GM19328 (cell line): ENCODE measurements around the gene TDRD1.

ENCODE experiments used
- ATAC-seq: cut with Tn5 transposase; IDR thresholded peaks from one replicate; pipeline ENCODE4 v1.9.1; 2021; ENCODE audit warnings: mild to moderate bottlenecking, moderate library complexity; ENCODE audit not compliant: unreplicated experiment

The TDRD1 gene

DNA sequence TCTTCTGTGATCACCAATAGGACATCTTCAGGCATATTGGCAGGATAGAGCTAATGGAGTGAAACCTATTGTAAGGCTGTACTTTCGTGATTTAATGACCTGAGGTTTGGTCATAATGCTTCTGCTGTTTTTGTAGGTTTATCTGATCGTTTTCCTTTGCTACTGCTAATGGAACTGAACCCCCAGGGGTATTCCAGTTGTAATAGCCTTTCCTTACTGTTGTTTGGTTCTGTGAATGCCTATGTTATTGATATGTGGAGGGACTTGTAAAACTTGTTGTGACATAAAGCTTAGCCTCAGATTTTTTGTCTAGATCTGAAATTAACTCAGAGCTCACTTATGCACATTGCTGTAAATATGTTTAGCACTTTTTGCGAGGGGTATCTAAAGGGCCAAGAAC, 49.0 kb downstream of the TDRD1 start:
- ATAC-seq: no peak

DNA sequence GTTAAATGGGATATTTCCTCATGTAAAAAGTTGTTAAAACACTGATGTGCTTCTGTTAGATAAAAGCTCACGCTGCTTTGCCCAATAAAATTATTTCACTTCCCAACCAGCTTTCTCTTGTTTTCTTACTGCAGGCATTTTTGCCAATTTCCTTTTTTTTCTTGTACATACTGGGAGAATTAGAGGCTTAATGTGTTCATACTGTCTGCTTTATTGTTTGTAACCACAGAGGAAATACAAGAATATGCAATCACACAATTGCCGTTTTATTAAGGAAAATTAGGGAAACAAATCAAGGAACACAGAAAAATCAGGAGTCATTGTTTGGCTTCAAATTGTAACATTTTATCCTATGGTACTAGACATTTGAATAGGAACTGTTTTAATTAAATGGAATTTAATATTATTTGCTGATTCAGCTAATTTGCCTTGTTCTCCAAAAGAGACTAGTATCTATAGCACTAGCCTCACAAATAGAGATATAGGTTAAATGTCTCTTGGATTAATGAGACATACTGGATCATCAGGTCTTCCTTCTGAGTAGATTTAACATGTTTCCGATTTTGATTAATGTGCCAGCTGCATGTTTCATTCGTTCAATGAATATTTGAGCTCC, 53.5 kb downstream of the TDRD1 start:
- no peak for ATAC-seq

GRCh38 chr10:114233482-114233881, 54.3 kb downstream of the TDRD1 start:
- ATAC-seq: no peak

DNA sequence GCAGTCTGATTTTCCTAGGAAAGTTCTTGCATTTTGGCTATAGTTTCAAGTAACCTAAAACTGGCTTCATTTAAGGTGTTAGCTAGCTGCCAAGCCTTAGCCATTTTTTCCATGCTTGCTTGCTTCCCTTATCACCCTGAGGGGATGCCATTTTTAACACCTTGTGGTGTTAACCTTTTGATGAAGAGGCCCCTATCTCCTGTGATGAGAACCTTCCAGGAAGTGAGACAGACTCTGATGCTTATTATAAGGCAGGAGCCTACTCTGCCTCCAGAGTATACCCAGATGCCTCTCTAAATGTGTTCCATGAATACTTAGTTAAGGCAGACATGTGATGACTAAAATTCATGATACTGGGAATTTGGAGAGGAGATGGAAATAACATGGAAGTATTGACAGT, 55.0 kb downstream of the TDRD1 start:
- no peak for ATAC-seq

DNA sequence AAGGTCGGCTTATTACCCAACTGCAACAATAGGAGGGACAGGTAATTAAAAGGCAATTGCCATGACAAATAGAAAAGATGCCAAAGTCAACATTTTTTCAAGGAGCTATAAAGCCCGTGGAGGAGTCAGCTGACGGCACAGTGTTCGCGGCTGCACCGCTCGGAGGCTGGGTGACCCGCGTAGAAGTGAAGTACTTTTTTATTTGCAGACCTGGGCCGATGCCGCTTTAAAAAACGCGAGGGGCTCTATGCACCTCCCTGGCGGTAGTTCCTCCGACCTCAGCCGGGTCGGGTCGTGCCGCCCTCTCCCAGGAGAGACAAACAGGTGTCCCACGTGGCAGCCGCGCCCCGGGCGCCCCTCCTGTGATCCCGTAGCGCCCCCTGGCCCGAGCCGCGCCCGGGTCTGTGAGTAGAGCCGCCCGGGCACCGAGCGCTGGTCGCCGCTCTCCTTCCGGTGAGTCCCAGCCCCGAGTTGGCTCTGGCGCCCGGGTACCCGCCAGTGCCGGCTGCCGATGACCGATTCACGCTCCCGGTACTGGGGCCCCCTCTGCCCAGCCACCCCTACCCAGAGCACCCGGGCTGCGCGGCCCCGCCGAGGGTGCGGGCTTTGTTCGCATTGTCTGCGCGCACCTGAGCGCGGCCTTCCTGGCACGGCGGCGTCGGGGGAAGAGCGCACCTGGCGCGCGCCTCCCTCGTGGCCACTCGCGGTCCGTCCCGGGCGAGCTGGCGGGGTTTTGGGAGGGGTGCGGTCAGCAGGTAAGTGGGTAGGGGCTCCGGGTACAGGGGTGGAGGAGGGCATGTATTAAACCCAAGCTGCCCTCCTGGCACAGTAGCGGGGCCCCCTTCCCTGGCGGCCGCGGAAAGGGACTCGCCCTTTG, 60.2 kb downstream of the TDRD1 start, which contains the start of gene VWA2:
VWA2 (plus strand) TSS at position 138 of the 877 bp plus-strand sequence. CDS start 9,460 bp downstream, outside the sequence.
- no peak for ATAC-seq

DNA sequence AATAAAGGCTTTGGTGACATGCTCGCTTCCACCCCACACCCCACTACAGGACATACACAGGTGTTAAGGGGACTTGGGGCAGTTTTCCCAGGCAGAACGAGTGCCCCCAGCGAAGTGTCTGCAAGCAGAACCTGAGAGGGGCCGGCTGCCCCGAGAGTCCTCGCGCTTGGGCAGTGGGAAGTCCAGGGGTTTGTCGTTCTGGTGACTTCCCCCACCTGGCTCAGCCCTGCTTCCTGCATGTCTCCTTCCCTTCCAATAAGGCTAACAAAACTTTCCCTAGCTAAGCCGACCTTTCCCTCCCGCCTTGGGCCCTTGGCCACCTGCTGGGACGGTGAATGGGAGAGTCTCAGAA, 60.8 kb downstream of the TDRD1 start:
- ATAC-seq: no peak

DNA sequence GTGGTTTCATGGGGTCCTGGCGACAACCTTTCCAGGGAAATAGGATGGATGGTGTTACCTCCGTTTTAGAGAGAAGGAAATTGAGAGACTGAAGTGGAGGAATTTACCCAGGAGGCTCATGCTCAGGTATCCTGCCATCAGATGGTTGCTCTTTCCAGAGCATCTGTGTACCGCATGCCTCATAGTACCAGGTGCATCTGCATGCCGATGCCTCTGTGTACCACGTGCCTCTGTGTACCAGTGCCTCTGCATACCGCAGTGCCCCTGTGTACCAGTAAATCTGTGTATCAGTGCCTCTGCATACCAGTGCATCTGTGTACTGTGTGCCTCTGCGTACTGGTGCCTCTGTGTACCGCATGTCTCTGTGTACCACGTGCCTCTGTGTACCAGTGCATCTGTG, 63.1 kb downstream of the TDRD1 start:
- no peak for ATAC-seq

DNA sequence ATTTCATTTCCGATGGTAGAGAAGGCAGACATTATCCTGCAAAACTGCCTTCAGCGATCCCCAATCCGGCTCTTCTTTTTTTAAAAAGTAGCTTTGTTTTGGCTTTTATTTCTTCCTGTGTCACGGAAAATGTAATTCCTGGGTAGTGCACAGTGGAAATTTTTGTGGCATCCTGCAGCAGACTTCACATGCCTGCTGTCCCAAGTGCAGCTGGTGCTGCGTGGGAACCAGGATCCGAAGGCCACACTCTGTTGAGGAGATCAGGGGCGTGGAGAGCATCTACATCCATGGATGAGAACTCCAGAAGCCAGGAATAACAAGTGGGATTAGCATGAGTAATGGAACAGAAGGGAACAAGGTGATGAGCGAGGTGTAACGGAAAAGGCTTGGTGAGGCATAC, 64.5 kb downstream of the TDRD1 start:
- ATAC-seq: no peak

- no peak for ATAC-seq
These were observed 65.0 kb downstream of the TDRD1 start for GRCh38 chr10:114244126-114244525.

DNA sequence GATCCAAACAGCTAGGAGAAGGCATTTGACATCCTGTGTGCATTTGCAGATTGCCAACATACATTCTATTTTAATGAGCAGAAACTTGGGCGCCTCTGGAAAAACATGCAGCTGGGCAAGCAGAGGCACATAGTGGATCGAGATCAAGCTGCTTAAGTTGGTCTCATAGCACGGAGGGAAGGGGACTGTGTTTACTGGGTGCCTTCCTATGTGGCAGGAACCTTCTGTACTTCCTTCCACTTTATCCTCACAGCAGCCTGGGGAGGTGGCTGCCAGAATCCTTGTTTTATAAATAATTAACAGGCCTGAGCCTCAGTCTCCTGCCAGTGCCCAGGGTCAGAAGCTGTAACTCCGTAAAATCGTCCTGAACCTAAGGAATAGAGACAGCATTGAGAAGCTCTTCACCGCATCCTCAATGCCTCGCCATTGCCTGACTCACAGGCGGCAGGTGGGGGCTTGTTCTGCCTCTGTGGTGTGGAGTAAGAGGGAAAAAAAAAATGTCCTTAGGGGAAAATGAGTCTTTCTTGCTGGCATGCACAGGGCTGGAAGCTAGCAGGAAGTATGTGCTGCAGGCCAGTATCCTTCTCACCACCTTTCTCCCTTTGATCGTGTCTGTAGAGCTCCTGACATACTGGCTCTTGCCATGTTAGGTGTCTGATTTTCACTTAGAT, 66.1 kb downstream of the TDRD1 start:
- no peak for ATAC-seq

DNA sequence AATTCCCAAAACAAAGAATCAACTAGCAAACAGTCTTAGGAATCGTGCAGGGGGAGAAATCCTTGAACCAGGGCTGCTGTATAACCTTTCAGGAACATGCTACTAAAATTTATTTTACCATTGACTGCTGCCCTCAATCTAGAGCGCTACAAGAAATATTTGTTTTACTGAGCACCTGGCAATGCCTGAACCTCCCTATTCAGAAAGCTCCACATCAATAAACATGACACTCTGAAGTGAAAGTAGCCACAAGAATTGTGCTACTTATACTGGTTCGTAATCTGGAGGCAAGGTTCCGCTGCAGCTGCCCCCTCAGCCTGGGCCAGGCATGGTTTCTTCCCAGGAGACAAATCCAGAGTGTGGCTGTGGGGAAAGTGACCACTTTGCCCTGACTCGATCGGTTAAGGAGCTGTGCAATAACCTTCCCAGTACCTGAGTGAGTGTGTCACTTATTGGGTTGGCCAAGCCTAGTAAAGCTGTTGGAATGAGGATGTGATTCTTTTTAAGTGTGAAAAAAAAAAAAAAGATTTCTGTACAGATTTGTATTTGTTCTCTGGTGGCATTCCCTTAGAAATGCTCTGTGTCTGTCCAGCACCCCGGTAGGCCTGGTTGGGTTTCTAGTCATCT, 67.6 kb downstream of the TDRD1 start:
- no peak for ATAC-seq

DNA sequence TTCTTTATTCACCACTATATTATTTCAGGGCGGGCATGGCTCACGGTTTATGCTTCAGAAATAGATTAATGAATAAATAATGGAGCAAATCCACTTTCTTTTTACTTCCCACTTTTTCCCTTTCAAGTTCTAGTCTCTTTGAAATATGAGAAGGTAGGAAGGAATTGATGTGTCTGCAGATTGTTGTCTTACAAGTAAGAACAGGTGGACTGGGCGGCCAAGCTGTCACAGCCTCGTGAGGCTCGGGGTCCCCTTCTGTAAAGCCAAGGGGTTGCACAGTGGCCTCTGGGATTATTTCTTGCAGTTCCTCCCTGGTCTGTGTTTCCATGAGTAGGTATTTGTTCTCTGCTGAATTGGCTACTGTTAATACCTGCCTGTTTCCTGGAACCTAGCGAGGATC, 71.1 kb downstream of the TDRD1 start:
- ATAC-seq: no peak

DNA sequence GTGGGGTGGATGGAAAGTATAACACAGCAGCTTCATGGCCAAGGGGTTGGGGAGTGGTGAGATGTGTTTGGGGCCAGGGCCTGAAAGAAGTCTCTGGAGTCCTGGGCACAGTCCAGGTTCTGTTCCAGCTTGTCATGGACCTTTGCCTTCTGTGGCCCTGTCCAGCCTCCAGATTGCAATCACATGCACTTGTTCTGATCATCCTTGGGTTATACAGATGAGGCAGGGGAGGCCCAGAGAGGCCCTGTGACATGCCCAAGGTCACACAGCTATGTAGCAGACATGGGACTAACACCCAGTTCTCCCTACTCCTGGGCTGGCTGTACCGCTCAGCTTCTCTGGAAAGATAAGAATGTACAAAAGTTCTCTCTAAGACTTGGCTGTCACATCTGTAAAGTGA, 71.6 kb downstream of the TDRD1 start:
- ATAC-seq: no peak

- no peak for ATAC-seq
These were observed 72.9 kb downstream of the TDRD1 start for GRCh38 chr10:114252092-114252491.

DNA sequence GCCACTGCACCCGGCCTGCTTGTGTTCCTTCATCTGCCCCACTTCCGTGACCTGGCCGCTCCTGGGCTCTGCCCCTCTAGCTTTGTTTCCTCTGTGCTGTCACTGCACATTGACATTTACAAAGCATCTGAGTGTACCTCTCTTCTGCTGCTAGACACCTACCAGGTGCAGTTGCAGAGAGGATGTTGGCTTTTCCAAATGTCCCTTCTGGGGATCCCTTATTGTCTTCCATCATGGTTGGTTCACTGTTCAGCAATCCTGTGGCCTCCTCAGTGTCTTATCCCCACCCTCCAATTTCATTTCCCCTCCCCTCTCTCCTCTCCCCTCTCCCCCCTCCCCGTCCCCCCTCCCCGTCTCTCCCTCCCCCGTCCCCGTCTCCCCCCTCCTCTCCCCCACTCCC, 73.7 kb downstream of the TDRD1 start:
- ATAC-seq: no peak

DNA sequence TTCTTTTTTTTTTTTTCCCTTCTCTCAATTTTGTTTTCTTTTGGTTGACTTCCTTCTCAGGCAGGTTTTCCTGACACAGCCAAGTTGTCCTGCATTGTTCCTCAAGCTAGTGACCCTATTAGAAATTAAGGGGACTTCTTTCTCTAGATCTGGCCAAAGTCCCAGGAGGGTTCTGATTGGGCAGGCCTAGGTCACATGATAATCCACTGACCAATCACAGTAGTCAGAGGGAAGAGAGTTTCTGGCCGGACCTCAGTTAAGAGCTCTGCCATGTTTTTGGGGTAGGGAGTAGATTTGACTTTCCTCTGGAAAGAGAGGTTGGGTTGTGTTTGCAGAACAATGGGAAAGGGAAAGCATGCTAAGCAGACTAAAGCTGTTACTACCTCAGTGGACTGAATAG, 76.1 kb downstream of the TDRD1 start:
- ATAC-seq: no peak

DNA sequence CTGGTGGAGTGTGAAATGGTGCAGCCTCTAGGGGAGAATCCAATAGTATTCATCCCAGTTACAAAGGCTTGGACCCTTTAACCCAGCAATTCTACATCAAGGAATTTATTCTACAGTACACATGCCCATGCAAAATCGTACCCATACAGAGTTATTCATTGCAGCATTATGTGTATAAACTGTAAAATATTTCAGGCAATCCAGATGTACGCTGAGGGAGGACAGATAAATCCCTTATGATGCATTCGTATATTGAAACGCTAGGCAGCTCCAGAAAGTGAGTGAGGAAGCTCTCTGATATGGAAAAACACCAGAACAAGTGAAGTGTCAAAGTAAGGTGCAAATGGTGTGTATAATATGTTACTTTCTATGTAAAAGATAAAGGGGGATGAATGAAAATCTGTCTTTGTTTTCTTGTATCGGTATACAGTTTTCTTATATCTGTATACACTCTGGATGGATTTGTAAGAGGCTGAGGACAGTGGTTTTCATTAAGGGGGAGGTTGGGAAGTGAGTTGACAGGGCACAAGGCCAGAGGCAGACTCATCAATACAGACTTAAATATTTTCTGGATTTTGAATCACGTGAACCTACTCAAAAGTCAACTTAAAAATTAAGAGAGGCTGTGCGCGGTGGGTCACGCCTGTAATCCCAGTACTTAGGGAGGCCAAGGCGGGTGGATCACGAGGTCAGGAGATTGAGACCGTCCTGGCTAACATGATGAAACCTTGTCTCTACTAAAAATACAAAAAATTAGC, 77.0 kb downstream of the TDRD1 start:
- ATAC-seq: no peak

- ATAC-seq: no peak
These were observed 77.7 kb downstream of the TDRD1 start for GRCh38 chr10:114256822-114257221.

DNA sequence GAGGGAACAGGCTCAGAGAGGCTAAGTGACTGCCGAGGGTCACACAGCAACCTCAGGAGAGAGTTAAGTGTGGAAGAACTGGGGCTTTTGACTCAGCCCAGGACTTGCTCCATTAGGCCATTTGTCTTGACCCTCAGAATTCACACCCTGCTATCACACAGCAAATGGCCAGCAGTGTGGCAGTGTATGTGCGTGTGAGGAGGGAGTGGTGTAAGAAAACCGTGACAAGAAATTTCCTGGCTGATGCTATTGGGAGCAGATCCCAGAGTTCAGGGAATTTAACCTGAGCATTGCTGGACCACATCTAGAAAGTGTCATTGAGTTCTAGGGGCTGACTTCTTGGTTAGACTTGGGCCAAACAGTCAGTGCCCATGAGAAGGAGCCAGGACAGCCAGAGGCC, 78.3 kb downstream of the TDRD1 start:
- ATAC-seq: no peak

DNA sequence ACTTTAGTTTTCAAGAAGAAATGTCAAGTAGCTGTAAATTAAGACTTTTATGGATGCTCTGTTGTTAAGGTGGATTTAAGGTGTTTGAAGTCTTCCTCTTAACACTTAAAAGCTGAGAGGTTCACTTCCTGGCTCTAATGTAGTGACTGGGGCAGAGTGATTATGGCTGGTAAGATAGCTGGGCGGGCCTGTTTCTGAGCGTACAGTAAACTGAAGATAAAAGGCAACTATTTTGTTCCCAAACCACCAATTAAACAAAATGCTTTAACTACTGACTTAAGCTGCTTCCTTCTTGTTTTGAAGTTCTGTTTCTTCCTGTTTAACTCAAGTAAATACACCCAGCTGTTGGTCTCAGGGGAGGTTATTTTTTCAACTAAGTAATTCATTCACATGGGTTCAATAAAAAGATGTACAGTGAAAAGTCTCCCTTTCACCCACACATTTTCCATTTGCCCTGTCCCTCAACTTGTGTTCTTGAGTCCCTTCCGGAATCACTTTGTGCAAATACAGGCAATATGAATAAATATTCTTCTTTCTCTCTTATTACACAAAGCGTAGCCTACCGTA, 79.2 kb downstream of the TDRD1 start:
- ATAC-seq: no peak
